ENCODE measurements around the gene SLC25A30. TPM values are rescaled to one million over a fixed set of nuclear protein-coding genes. Genes with fewer than 3 reads are reported as not detected.

The SLC25A30 gene
- total and polyA plus RNA-seq, 2 of the 13 experiments (the other 11 are each of a cell fraction or from before 2014, with no cell fraction given) = 19.6 to 22.5 TPM

- TF ChIP-seq KLF16 (CRISPR knock-in tag; IDR thresholded peaks at IDR 0.05) = peak in 1 of 2 experiments; percentile 55; a peak in 1 of 4 replicates
- TF ChIP-seq ZNF574 (CRISPR knock-in tag; IDR thresholded peaks at IDR 0.05) = no peak
- TF ChIP-seq TBP (CRISPR knock-in tag; IDR thresholded peaks at IDR 0.05) = no peak
- TF ChIP-seq TRIM24 (CRISPR knock-in tag; IDR thresholded peaks at IDR 0.05) = no peak
- TF ChIP-seq RARA (CRISPR knock-in tag; IDR thresholded peaks at IDR 0.05) = peak; percentile 46
- TF ChIP-seq ZSCAN25 (CRISPR knock-in tag; IDR thresholded peaks at IDR 0.05) = no peak
- no peak for TF ChIP-seq ZNF205 (CRISPR knock-in tag; IDR thresholded peaks at IDR 0.05)
- TF ChIP-seq ZNF430 (CRISPR knock-in tag; IDR thresholded peaks at IDR 0.05) = peak; percentile 53; the same call in 1 of the 2 replicates
- TF ChIP-seq FIP1L1 (IDR thresholded peaks at IDR 0.05; ENCODE audit: borderline replicate concordance, insufficient read depth, low read depth, low read length) = no peak
- peak; percentile 46; the same call in 1 of the 3 replicates for TF ChIP-seq MXI1 (IDR thresholded peaks at IDR 0.05; ENCODE audit: borderline replicate concordance, low read depth, low read length)
- TF ChIP-seq HBP1 (CRISPR knock-in tag; IDR thresholded peaks at IDR 0.05; ENCODE audit: low read depth) = no peak
- TF ChIP-seq NCOA5 (CRISPR knock-in tag; IDR thresholded peaks at IDR 0.05) = no peak
- no peak for TF ChIP-seq CHD2 (IDR thresholded peaks at IDR 0.05; ENCODE audit: low read depth, low read length)
- no peak for TF ChIP-seq MED8 (CRISPR knock-in tag; IDR thresholded peaks at IDR 0.05; ENCODE audit: insufficient replicate concordance)
- TF ChIP-seq PHB2 (IDR thresholded peaks at IDR 0.05; ENCODE audit: partially characterized antibody) = no peak
- no peak for TF ChIP-seq RBM22 (optimal IDR thresholded peaks at IDR 0.05; ENCODE audit: low read length)
- TF ChIP-seq ATF6 (CRISPR knock-in tag; conservative IDR thresholded peaks at IDR 0.05) = no peak
- TF ChIP-seq TFDP1 (CRISPR knock-in tag; IDR thresholded peaks at IDR 0.05; ENCODE audit: borderline replicate concordance) = no peak
- TF ChIP-seq CAMTA2 (CRISPR knock-in tag; IDR thresholded peaks at IDR 0.05; ENCODE audit: borderline replicate concordance) = no peak
- TF ChIP-seq ZNF558 (CRISPR knock-in tag; IDR thresholded peaks at IDR 0.05; ENCODE audit: borderline replicate concordance) = no peak
- TF ChIP-seq ZNF513 (CRISPR knock-in tag; conservative IDR thresholded peaks at IDR 0.05) = no peak
- TF ChIP-seq GLI4 (CRISPR knock-in tag; IDR thresholded peaks at IDR 0.05; ENCODE audit: borderline replicate concordance) = no peak
These were observed 15.2 kb upstream of the SLC25A30 start (continued) for GRCh38 chr13:45433381-45433790.

All from HepG2 (cell line).